DMS153 (cell line): ENCODE measurements around the gene C12orf43.
"Not testable (repeated sequence)": the region's sequence is repeated elsewhere in the genome, so short reads cannot be mapped to it uniquely, and the experiment has no call there.

Experiments
- DNase-seq: peaks from one replicate; lab custom pipeline; 2025; lab: John Stamatoyannopoulos, UW

Gene C12orf43, protein sequence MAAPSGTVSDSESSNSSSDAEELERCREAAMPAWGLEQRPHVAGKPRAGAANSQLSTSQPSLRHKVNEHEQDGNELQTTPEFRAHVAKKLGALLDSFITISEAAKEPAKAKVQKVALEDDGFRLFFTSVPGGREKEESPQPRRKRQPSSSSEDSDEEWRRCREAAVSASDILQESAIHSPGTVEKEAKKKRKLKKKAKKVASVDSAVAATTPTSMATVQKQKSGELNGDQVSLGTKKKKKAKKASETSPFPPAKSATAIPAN

DNA sequence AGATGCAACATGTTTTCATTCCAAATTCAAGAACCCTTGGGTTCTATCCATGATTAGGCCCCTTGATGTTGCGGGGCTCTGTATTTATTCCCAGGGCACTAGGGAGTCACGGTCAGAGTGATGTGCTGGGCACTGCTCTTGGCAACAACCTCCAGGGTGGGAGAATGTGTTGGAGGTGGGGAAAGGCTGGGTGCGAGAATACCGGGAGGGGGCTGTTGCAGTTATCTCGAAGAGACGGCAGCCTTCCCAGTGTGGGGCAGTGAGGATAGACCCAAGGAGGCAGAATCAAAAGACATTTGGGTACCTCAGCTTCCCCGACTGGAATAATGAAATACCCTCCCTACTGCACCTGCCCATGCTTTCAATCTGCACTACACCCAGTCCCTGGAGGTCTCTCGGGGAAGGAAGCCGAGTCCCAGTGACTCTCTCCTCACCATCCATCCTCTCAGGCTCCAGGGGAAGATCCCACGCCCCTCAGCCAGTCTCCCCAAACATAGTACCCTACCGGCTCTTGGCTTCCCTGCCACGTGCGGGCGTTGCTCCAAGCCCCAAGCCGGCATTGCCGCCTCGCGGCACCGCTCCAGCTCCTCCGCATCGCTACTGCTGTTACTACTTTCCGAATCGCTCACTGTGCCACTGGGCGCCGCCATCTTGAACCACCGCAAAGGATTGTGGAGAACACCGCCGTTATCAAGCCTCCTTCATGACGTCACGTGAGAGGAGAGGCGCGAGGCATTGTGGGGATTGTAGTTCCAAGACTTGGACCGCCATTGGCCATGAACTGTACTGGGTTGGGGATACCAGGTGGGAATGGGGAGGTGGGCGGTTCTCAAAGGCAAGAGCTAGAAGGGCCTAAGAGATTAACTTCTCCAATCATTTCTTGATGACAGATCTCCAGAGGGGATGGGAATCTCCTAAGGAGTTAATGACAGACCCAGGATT is at the start of gene C12orf43:
Gene C12orf43, minus strand, starts transcription at position 663 of the 942 bp plus-strand sequence. Its CDS starts 13 bp downstream, at position 650.
- peak; percentile 81 for DNase-seq

DNA sequence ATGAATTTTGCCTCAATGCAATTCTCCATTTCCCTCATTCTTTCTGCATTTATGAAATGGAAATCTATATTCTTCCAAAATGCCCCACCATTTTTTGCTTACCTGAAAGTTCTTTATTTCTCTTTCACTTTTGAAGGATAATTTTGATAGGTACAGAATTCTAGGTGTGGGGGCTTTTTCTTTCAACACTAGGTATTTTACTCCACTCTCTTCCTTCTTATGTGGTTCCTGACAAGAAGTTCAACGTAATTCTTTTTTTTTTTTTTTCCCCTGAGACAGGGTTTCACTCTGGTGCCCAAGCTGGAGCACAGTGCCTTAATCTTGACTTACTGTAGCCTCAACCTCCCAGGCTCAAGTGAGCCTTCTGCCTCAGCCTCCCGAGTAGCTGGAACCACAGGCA is 49.1 kb upstream of the C12orf43 start:
- no peak for DNase-seq

DNA sequence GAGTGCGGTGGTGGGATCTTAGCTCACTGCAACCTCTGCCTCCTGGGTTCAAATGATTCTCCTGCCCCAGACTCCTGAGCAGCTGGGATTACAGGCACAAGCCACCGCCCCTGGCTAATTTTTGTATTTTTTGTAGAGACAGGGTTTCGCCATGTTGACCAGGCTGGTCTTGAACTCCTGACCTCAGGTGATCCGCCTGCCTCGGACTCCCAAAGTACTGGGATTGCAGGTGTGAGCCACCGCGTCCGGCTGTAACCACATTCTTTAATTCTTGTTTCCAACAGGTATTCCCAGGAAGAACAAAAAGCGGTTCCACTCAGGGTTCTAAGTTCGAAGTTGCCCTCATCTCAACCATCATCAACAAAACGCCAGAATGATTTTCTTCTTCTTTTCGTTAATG is 48.3 kb upstream of the C12orf43 start:
- DNase-seq: not testable (repeated sequence)

DNA sequence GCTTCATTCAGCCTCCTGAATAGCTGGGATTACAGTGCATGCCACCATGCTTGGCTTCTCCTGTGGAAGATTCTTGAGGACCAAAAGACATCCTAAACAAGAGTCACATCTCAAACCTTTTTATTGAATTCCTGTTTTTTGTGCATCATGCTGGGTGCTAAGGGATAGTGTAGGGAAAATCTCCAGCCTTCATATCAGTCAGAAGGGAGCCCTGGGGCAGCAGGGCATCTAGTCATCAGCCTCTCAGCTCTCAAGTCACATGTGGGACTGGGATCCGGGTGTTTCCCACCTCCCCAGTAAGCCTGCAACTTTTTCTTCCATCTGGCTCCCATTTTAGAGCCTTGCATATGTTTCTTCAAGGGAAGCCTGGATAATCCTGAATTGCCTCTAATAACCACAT is 47.8 kb upstream of the C12orf43 start:
- DNase-seq: no peak

DNA sequence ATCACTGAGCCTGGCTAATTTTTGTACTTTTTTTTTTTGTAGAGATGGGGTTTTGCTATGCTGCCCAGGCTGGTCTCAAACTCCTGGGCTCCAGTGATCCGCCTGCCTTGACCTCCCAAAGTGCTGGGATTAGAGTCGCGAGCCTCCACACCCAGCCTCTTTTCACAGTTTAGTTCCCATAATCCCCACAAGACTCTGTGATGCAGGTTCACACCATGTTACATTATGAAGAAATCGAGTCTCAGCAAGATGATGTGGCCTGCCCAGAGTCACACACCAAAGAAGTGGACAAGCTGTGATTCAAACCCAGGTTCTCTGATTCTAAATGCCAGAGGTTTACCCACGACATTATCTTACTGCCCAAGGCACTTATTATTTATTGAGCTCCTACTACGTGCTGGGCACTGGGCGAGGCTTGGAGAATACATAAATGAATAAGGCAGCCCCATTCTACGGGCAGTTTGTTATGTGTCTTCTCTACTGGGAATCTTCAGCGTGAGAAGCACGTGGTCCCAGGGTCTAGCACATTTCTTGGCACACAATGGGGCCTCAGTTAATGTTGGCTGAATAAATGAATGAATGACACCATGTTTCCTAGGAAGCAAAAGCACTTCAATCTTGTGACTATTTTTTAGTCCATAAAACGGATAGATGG is 46.2 kb upstream of the C12orf43 start:
- no peak for DNase-seq

DNA sequence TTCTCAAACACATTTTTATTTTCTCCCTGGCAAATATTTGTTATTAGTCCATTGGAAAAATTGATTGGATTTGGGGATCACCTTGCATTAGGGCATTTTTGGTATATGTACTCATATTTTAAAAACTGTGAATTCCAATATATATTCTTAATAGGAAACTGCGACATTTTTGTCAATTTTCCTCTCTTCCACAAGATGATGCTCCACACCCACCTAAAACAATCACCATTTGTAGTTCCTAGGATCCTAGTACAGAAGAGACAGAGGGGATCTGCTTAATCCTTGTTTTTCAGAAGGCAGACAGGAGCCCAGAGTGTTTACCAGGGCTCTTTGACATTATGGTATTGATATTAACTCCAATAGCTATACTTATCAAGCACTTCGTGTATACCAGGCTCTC is 45.5 kb upstream of the C12orf43 start:
- DNase-seq: no peak

DNA sequence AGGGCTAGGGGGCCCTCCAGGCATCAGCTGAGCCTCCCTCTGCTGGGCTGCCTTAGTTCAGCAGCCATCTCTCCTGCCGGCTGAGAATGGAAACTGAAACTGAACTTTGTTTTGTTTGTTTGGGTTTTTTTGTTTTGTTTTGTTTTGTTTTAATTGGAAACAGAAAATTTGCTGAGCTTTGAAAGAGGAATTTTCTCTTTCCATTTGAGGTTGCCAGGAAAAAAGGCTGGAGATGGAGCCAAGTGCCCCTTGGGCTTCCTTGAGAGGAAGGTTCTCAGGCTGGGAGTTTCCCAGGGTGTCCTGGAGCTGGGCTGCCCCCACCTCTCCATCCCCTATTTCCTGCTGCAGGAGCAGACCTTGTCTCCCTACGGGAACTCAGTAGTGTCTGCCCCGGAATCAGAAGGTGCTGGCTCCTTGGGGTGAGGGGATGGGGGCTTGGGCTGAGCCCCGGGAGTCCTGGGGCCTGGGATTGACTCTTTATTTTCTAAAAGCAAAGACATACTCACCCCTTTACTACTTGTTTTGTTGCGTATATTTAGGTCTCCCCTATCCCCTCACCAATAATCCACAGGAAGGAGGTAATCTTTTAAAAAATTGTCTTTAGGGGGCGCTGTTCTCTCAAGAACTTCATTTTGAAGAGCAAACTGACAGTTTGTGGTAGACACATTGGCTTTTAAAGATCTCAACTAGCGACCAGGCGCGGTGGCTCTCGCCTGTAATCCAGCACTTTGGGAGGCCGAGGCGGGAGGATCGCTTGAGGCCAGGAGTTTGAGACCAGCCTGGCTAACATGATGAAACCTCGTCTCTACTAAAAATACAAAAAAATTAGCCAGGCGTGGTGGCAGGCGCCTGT is 44.1 kb upstream of the C12orf43 start:
- peak; percentile 14 for DNase-seq

DNA sequence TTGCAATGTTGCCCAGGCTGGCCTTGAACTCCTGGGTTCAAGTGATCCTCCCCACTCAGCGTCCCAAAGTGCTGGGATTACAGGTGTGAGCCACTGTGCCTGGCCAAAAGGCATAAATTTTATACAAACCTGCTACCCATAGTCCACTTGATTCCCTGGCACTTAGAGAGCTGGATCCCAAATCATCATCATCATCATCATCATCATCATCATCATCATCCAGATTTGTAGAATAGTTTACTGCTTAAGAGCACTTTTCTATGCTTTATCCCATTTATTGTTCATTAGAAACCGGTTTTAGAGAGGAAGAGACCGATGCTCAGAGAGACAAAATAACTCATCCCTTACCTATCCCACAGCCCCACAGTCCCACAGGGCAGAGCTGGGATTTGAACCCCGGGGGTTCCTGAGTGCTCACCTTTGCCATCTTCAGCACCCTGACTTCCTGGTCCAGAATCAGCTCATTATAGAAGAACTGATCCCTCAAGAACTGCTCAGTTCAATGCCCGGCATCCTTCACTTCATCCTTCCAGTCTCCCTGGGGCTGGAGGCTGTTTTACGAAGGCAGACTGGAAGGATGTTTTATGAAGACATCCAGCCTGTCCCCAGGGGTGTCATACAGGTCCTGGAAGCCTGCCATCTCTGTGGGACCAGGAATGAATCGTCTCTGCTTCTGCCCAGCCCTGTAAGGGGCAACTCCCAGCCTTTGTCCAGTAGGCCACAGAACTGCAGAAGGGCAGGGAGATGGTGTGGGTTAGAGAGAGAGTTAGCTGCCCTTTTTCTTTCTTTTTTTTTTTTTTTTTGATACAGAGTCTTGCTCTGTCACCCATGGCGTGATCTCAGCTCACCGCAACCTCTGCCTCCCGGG is 43.0 kb upstream of the C12orf43 start:
- no peak for DNase-seq

DNA sequence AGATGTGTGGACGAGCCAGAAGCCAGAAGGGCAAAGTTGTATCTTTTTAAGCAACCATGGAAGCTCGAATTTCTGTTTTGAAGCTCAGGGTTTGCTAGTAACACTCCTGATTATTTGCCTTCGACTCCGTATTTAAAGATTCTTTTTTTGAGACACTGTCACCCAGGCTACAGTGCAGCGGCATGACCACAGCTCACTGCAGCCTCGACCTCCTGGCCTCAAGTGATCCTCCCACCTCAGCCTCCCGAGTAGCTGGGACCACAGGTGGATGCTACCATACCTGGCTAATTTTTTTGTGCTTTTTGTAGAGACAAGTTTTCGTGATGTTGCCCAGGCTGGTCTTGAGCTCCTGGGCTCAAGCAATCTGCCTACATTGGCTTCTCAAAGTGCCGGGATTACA is 41.5 kb upstream of the C12orf43 start:
- no peak for DNase-seq

DNA sequence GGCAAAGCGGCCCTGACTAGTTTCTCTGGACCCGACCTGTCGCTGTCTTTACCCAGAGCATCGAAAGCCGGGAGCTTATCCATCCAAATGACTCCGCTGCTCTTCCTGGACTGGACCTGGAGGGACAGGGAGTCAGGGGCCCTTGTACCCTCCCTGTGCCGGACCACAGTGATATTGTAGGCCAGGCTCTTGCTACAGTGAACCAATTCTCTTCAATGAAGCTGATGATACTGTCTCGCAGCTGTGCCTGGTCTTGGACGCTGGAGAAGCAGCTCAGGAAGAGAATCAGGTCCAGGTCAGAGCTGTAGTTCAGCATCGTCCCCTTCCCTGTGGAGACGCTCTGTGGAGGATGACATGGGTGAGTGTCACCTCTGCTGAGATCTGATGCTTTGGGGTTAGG is 37.4 kb upstream of the C12orf43 start:
- no peak for DNase-seq

DNA sequence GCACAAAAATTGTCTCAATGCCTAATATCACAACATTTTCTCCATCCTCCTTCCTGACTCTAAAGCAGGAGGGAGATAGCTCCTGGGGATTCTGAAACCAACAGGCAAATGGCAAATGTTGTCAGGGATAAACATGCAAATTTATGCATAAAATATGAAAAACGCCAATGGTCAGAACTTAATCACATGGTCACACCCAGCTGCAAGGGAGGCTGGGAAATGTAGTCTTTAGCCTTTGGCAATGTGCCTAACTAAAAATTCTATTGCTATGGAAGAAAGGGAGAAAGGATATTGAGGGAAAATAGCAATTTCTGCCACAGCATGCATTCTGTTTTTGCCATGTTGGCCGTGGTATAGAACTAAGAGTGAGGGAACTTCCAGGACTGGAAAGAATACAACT is 34.4 kb upstream of the C12orf43 start:
- no peak for DNase-seq

DNA sequence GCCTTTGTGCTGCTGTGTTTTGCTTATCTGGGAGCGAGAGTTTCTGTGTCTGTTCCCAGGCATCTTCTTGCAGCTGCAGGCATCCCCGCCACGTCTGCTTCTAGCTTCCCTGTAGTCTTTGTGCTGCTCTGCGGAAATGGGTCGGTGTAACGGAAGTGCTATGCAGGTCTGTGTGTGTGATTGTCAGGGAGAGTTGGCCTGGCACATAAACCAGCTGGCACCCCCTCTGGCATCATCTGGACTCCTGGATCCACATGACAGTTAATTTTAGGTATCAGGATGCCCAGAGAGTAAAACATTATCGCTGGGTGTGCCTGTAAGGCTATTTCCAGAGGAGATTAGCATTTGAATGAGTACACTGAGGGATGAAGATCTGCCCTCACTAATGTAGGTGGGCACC is 32.2 kb upstream of the C12orf43 start:
- no peak for DNase-seq

DNA sequence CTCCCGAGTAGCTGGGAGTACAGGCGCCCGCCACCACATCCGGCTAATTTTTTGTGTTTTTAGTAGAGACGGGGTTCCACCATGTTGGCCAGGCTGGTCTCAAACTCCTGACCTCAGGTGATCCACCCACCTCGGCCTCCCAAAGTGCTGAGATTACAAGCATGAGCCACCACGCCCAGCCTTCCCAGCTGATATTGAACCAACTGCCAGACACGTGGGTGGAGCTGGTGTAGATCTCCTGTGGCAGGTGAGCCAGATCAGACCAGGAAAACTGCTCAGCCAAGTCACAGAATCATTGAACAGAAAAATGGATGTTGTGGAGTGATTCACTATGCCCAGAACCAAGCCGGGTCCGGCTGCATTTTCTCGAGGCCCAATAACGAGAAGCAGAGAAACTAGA is 31.1 kb upstream of the C12orf43 start:
- DNase-seq: not testable (repeated sequence)

DNA sequence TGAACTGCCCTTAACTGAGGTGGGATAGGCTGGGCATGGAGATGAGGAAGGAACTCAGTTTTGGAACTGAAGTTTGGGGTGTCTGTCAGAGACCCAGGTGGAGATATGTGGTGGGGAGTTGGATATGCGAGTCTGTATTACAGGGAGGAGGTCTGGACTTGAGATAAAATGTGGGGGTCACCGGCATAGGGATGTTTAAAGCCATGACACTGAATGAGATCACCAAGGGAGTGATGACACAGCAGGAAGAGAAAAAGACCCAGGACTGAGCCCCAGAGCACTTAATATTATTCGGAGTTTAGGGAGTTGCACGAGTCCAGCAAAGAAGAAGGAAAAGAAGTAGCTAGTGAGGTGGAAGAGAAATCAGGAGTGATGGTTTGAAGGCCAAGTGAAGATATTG is 26.8 kb upstream of the C12orf43 start:
- DNase-seq: no peak

DNA sequence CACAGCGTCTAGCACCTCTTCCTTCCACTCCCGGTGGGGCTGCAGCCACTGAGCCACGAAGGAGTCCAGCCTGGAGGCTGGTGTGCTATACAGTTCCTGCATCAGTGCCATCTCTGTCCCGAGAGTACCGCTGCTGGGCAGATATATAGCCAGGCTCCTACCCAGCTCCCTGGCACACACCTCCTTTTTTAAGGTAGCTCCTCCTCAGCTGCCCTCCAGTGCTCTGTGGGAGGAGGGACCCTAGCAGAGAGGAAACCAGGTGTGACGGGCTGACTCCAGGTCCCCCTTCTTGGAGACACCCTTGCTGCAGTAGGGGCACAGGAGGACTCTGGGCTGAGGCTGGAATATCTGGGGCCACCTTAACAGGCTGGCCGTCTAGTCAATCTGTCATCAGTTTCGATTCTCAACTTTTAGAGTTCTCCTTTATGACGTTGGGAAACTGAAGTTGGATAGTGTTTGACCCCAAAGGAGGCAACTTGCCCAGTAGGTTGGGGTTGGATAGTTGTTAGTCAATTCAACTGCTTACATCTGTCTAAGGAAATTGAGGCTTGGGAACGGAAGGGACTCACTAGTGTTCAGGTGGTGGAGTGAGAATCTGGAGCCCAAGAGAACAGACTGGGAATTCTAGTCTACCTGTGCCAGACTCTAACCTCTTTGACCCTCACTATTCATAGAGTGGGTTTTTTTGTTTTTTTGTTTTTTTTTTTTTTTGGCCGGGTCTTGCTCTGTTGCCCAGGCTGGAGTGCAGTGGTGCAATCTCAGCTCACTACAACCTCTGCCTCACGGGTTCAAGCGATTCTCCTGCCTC is 22.8 kb upstream of the C12orf43 start, which contains the start of gene OASL:
Gene OASL, minus strand, starts transcription at position 386 of the 808 bp plus-strand sequence. Its CDS starts 275 bp downstream, at position 111.
- DNase-seq: no peak

DNA sequence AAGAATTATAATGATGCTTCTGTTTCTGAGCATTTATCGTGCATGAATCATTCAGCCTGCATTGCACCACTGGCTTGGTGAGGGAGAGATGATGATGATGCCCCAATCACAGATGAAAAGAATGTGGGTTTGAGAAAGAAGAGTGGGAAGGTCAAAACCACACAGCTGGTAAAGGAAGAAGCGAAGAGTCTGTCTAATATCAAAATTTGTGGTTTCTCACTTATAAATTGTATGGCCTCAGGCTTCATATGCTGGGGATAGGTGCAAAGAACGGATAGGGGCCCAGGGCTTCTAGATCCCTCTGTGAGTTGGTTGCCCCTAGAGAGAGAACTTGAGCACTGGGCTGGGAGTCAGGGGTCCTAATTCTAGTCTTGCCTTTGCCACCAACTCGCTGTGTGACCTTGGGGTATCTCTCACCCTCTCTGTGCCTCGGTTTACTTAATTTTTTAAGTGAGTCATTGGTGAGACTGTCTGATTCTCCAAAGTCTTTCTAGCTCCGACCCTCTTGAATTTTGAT is 20.6 kb upstream of the C12orf43 start:
- DNase-seq: no peak

DNA sequence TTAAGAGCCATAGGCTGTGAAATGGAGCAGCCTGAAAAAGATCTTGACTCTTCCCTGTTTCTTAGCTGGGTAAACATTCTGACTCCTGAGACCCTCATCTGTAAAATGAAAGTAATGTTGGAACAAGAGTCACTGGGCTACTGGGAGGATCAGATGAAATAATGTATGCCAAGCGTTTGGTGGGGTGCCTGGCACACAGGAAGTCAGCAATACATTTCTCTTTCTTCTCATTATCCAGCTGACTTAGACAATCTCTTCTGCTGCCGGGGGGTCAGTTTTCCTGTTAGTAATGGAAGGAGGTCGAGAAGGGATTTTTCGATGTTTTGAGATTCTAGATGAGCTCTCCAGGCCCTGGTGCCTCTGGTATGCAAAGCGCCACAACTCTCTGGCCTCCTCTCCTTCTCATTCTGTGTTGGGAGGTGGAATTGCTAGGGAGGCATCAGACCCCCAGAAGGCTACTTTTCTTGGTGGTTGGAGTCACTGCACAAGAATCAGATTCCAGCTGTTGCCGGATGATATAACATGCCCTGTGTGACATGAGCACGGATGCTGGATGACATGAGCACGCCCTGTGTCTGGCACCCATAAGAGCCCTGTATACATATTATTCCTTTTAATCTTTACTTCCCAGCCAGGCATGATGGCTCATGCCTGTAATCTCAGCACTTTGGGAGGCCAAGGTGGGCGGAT is 18.5 kb upstream of the C12orf43 start:
- no peak for DNase-seq

DNA sequence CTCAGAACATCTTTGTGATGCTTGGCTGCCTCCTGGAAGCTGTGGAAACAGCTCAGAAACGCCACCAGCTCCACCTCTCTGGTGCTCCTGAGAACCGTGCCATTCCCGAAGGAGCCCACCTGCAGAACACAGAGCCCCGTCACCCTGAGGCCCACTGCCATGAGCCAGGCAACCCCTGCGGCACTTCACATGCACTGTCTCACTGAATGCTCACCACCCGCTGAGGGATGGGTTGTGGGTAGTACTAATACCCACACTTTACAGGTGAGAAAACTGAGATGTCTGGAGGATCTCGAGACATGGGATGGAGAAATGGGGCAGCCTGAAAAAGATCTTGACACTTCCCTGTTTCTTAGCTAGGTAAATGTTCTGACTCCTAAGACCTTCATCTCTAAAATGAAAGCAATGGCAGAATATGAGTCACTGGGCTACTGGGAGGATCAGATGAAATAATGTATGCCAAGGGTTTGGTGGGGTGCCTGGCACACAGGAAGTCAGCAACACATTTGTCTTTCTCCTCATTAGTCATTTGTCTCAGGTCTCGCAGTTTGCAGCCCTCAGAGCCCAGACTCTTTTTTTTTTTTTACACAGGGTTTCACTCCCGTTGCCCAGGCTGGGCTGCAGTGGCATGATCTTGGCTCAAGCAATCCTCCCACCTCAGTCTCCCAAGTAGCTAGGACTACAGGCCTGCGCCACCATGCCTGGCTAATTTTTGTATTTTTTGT is 17.5 kb upstream of the C12orf43 start:
- no peak for DNase-seq
